IPS-20b (cell line): Measurements from ENCODE around the gene TPRG1L.

Experiments
- H3K27ac ChIP-seq: one replicate; pipeline ENCODE4 v1.5.1; 2013; ENCODE audit warnings: low read length
- H3K27me3 ChIP-seq: 2 replicates; pipeline ENCODE4 v1.6.1; 2013; ENCODE audit warnings: mild to moderate bottlenecking, low read length, inconsistent platforms; ENCODE audit not compliant: insufficient read depth
- H3K36me3 ChIP-seq: 2 replicates; pipeline ENCODE4 v1.6.1; 2013; ENCODE audit warnings: low read depth, mild to moderate bottlenecking, inconsistent platforms, low read length, moderate library complexity; ENCODE audit not compliant: insufficient read depth
- H3K4me1 ChIP-seq: 2 replicates; pipeline ENCODE4 v1.6.1; 2013; ENCODE audit warnings: mild to moderate bottlenecking, control low read depth, inconsistent platforms, low read length, moderate library complexity; ENCODE audit not compliant: insufficient read depth
- H3K4me3 ChIP-seq: 2 replicates; pipeline ENCODE4 v1.5.1; 2013; ENCODE audit warnings: mild to moderate bottlenecking, low read length, inconsistent platforms
- H3K9ac ChIP-seq: 2 replicates; pipeline ENCODE4 v1.6.1; 2013; ENCODE audit warnings: low read depth, mild to moderate bottlenecking, inconsistent platforms, low read length, moderate library complexity
- H3K9me3 ChIP-seq: 2 replicates; pipeline ENCODE4 v1.6.1; 2013; ENCODE audit warnings: mild to moderate bottlenecking, low read depth, low read length, inconsistent platforms; ENCODE audit not compliant: insufficient read depth

TPRG1L gene

GRCh38 chr1:3595949-3596348, 28.9 kb upstream of the TPRG1L start:
- H3K36me3 ChIP-seq: no peaks in the 10 kb centered on the region
- no peak overlapping the region for H3K4me3 ChIP-seq
- H3K9ac ChIP-seq: no peak overlapping the region
- peaks cover 11% of the 10 kb centered on the region; the same call in 1 of the 2 replicates for H3K4me1 ChIP-seq
- no peak overlapping the region for H3K27ac ChIP-seq
- H3K27me3 ChIP-seq: no peaks in the 10 kb centered on the region
- H3K9me3 ChIP-seq: no peaks in the 10 kb centered on the region

GRCh38 chr1:3596663-3597598, 27.9 kb upstream of the TPRG1L start:
- no peaks in the 10 kb centered on the region for H3K27me3 ChIP-seq
- H3K4me1 ChIP-seq: peaks cover 11% of the 10 kb centered on the region; the same call in 1 of the 2 replicates
- H3K27ac ChIP-seq: no peak overlapping the region
- H3K36me3 ChIP-seq: no peaks in the 10 kb centered on the region
- no peak overlapping the region for H3K9ac ChIP-seq
- H3K9me3 ChIP-seq: no peaks in the 10 kb centered on the region
- no peak overlapping the region for H3K4me3 ChIP-seq

- no peaks in the 10 kb centered on the region for H3K9me3 ChIP-seq
- H3K36me3 ChIP-seq: no peaks in the 10 kb centered on the region
- no peak overlapping the region for H3K9ac ChIP-seq
- H3K4me3 ChIP-seq: no peak overlapping the region
- H3K4me1 ChIP-seq: peaks cover 11% of the 10 kb centered on the region; the same call in 1 of the 2 replicates
- H3K27ac ChIP-seq: no peak overlapping the region
- H3K27me3 ChIP-seq: no peaks in the 10 kb centered on the region
Observed at GRCh38 chr1:3597599-3597964, 27.2 kb upstream of the TPRG1L start.

- Histone ChIP-seq H3K9ac (no peak overlapping the region), H3K9me3 (no peaks in the 10 kb centered on the region), H3K27ac (no peak overlapping the region), H3K4me3 (no peak overlapping the region), H3K4me1 (peaks cover 11% of the 10 kb centered on the region; the same call in 1 of the 2 replicates), H3K27me3 (no peaks in the 10 kb centered on the region), H3K36me3 (no peaks in the 10 kb centered on the region)
Observed at GRCh38 chr1:3598051-3598491, 26.7 kb upstream of the TPRG1L start.

GRCh38 chr1:3598522-3599285, 26.1 kb upstream of the TPRG1L start:
- no peaks in the 10 kb centered on the region for H3K36me3 ChIP-seq
- no peaks in the 10 kb centered on the region for H3K9me3 ChIP-seq
- H3K27ac ChIP-seq: no peak overlapping the region
- peaks cover 8% of the 10 kb centered on the region; the same call in 1 of the 2 replicates for H3K4me1 ChIP-seq
- no peak overlapping the region for H3K9ac ChIP-seq
- H3K27me3 ChIP-seq: no peaks in the 10 kb centered on the region
- H3K4me3 ChIP-seq: no peak overlapping the region

- H3K9me3 ChIP-seq: no peaks in the 10 kb centered on the region
- H3K9ac ChIP-seq: no peak overlapping the region
- H3K27ac ChIP-seq: no peak overlapping the region
- H3K4me3 ChIP-seq: no peak overlapping the region
- no peaks in the 10 kb centered on the region for H3K36me3 ChIP-seq
- H3K27me3 ChIP-seq: no peaks in the 10 kb centered on the region
- H3K4me1 ChIP-seq: peaks cover 7% of the 10 kb centered on the region; the same call in 1 of the 2 replicates
Observed at GRCh38 chr1:3599286-3599811, 25.5 kb upstream of the TPRG1L start.

- H3K9me3 ChIP-seq: no peaks in the 10 kb centered on the region
- no peaks in the 10 kb centered on the region for H3K27me3 ChIP-seq
- H3K36me3 ChIP-seq: no peaks in the 10 kb centered on the region
- no peak overlapping the region for H3K9ac ChIP-seq
- no peak overlapping the region for H3K4me3 ChIP-seq
- H3K27ac ChIP-seq: no peak overlapping the region
- peaks cover 7% of the 10 kb centered on the region; the same call in 1 of the 2 replicates for H3K4me1 ChIP-seq
Observed at GRCh38 chr1:3599816-3600215, 25.0 kb upstream of the TPRG1L start.

GRCh38 chr1:3600354-3600753, 24.5 kb upstream of the TPRG1L start:
- H3K9me3 ChIP-seq: no peaks in the 10 kb centered on the region
- H3K36me3 ChIP-seq: no peaks in the 10 kb centered on the region
- peaks cover 7% of the 10 kb centered on the region; the same call in 1 of the 2 replicates for H3K4me1 ChIP-seq
- no peak overlapping the region for H3K27ac ChIP-seq
- no peak overlapping the region for H3K9ac ChIP-seq
- no peak overlapping the region for H3K4me3 ChIP-seq
- no peaks in the 10 kb centered on the region for H3K27me3 ChIP-seq

- H3K9ac ChIP-seq: no peak overlapping the region
- H3K36me3 ChIP-seq: no peaks in the 10 kb centered on the region
- no peak overlapping the region for H3K4me3 ChIP-seq
- peaks cover 7% of the 10 kb centered on the region; the same call in 1 of the 2 replicates for H3K4me1 ChIP-seq
- H3K27ac ChIP-seq: no peak overlapping the region
- no peaks in the 10 kb centered on the region for H3K9me3 ChIP-seq
- no peaks in the 10 kb centered on the region for H3K27me3 ChIP-seq
Observed at GRCh38 chr1:3601743-3602142, 23.1 kb upstream of the TPRG1L start.

GRCh38 chr1:3602375-3602774, 22.4 kb upstream of the TPRG1L start:
- H3K27ac ChIP-seq: no peak overlapping the region
- no peaks in the 10 kb centered on the region for H3K9me3 ChIP-seq
- no peak overlapping the region for H3K9ac ChIP-seq
- peaks cover 7% of the 10 kb centered on the region; the same call in 1 of the 2 replicates for H3K4me1 ChIP-seq
- no peaks in the 10 kb centered on the region for H3K36me3 ChIP-seq
- H3K4me3 ChIP-seq: no peak overlapping the region
- no peaks in the 10 kb centered on the region for H3K27me3 ChIP-seq

GRCh38 chr1:3603156-3603555, 21.7 kb upstream of the TPRG1L start:
- Histone ChIP-seq H3K36me3 (no peaks in the 10 kb centered on the region), H3K4me1 (peaks cover 6% of the 10 kb centered on the region; the same call in 1 of the 2 replicates), H3K9ac (no peak overlapping the region), H3K27me3 (no peaks in the 10 kb centered on the region), H3K27ac (no peak overlapping the region), H3K4me3 (no peak overlapping the region), H3K9me3 (no peaks in the 10 kb centered on the region)
